Lower lobe of right lung (tissue), 2 donors: ENCODE measurements around the gene BEST3. TPM values are rescaled to one million over a fixed set of nuclear protein-coding genes. Genes with fewer than 3 reads are reported as not detected.
A peak's percentile ranks its signal among the peaks of the same experiment; 100 is the strongest.

Source experiments
- ATAC-seq, 2 donors: fragments of 200-7000 bp; cut with Tn5 transposase; one replicate each; pipeline ENCODE4 v1.9.1; 2020 to 2022; ENCODE audit warnings: mild to moderate bottlenecking in 2 of 2, moderate library complexity in 2 of 2
- DNase-seq: peaks from one replicate; pipeline ENCODE4 v3.0.0-alpha.2; 2020
- H3K27ac ChIP-seq: fragments of 200-600 bp; one replicate; pipeline ENCODE4 v1.8.0; 2022
- H3K27me3 ChIP-seq: fragments of 200-600 bp; one replicate; pipeline ENCODE4 v1.8.0; 2022; ENCODE audit warnings: low read depth
- H3K36me3 ChIP-seq: fragments of 200-600 bp; one replicate; pipeline ENCODE4 v1.8.0; 2022; ENCODE audit warnings: mild to moderate bottlenecking
- H3K4me1 ChIP-seq: fragments of 200-600 bp; one replicate; pipeline ENCODE4 v1.8.0; 2022
- H3K4me3 ChIP-seq: fragments of 200-600 bp; one replicate; pipeline ENCODE4 v1.8.0; 2022; ENCODE audit warnings: mild to moderate bottlenecking
- H3K9me3 ChIP-seq: fragments of 200-600 bp; one replicate; pipeline ENCODE4 v1.8.0; 2022
- intact Hi-C: fragments of 100-400 bp; cut with DNase I; formaldehyde crosslinking; loops from one replicate; pipeline ENCODE4 v1.11.0; 2022
- total RNA-seq: library from RNA; stranded (reverse); fragmentation: NEBNext Ultra II Directional; extraction: Animal tissue kit (Norgen Biotek cat#: 25700); gene quantifications from one replicate; pipeline ENCODE4 v1.2.1, GENCODE V29; 2021
- TF ChIP-seq, protein P1 (sequence below): fragments of 200-600 bp; IDR thresholded peaks from one replicate; pipeline ENCODE4 v1.8.0; 2022; ENCODE audit warnings: antibody characterized with exemption, mild to moderate bottlenecking
- donor health status: DM: no; HTN: yes; CAD: no; lungs with severe emphysema.

Gene BEST3
- total RNA-seq, 1 donor from 2014 or later: not detected

DNA sequence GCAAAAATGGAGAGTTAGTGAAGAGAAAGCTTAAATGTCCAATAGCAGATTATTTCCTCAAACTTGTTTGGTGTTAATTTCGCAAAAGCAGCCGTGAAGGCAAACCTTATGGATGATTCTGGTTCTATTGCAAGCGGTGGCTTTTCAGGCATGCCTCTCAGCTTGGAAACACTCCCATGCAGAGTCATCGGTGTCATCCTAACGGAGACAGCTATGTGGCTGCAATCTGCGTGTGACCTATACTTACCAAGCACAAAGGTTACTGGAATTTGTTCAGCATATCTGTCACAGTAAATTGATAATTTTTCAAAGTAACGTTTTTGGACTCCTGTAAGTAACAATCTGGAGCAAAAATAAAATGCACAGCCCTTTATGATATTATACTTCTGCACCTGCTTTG lies 5.0 kb downstream of the BEST3 start:
- no peaks in the 10 kb centered on the region for H3K36me3 ChIP-seq
- H3K27ac ChIP-seq: no peak overlapping the region
- intact Hi-C loops: no loop called here
- no peak overlapping the region for H3K4me3 ChIP-seq
- TF ChIP-seq, protein P1, sequence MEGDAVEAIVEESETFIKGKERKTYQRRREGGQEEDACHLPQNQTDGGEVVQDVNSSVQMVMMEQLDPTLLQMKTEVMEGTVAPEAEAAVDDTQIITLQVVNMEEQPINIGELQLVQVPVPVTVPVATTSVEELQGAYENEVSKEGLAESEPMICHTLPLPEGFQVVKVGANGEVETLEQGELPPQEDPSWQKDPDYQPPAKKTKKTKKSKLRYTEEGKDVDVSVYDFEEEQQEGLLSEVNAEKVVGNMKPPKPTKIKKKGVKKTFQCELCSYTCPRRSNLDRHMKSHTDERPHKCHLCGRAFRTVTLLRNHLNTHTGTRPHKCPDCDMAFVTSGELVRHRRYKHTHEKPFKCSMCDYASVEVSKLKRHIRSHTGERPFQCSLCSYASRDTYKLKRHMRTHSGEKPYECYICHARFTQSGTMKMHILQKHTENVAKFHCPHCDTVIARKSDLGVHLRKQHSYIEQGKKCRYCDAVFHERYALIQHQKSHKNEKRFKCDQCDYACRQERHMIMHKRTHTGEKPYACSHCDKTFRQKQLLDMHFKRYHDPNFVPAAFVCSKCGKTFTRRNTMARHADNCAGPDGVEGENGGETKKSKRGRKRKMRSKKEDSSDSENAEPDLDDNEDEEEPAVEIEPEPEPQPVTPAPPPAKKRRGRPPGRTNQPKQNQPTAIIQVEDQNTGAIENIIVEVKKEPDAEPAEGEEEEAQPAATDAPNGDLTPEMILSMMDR: no peak
- ATAC-seq (no peak), DNase-seq (no peak)
- H3K9me3 ChIP-seq: no peaks in the 10 kb centered on the region
- no peaks in the 10 kb centered on the region for H3K4me1 ChIP-seq
- H3K27me3 ChIP-seq: no peaks in the 10 kb centered on the region

DNA sequence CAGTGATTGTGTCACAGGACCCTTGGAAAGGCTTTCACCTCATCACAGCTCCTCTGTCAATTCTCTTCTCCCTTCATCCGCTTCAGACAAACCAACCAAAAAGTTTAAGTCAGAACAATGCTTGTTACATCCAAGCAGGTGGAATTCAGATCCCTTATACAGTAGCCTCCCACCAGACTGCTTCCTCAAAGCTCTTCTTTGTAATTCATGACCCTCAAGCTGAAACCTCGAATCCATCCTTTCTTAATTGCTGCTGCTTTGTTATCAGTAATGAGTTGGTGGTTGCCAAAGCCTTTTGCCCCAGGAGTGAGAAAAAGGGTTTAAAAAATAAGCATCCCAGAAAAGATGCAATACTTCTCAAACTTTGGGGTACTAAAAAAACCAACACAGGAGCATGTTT lies 9.5 kb downstream of the BEST3 start:
- Histone ChIP-seq H3K9me3 (no peaks in the 10 kb centered on the region), H3K4me3 (no peak overlapping the region), H3K27ac (no peak overlapping the region), H3K4me1 (no peaks in the 10 kb centered on the region), H3K27me3 (no peaks in the 10 kb centered on the region), H3K36me3 (no peaks in the 10 kb centered on the region)
- ATAC-seq (no peak), DNase-seq (no peak)
- intact Hi-C loops: no loop called here
- TF ChIP-seq, protein P1: no peak

DNA sequence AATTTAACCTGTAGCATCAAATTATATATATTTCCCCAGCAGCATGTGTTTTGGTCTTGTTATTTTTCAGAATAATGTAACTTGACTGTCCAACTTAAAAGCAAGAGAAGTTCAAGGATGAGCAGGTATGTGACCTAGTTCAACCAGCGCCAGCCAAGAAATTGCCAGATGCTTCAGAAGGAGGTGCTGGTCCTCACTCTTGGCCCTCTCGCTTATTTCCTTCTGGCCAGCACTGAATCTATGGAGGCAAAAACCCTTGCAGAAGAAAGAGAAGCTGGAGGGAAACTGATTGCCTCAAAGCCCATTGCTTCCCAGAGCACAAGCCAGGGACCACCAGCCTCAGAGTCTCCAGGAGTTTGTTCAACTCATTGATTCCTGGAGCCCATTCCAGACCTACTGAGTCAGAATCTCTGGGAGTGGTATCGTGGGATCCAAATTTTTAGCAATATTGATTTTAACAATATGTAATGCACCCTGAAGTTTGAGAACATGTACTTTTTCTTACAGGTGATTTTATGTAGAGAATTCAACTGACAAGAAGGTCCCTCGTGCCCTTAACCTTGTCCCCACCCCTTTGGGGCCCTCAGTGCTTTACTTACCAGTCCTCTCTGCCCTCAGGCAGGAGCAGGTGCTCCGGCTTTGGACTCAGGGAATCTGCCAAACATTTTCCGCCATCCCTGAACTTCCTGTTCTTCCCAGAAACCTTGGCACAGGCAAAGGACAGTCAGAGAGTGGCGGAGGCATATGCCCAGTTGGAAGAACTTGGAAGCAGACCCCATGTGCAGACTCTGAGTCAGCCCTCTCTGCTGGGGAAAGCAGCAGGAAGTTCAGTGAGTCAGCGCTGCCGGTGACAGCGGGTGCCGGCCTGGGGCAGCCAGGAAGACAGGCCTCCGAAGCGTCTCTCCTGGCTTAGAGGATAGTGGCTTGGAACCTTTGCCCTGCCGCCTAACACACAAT lies 10.4 kb downstream of the BEST3 start:
- Histone ChIP-seq H3K27ac (no peak overlapping the region), H3K4me3 (no peak overlapping the region), H3K4me1 (no peaks in the 10 kb centered on the region), H3K9me3 (no peaks in the 10 kb centered on the region), H3K27me3 (no peaks in the 10 kb centered on the region), H3K36me3 (no peaks in the 10 kb centered on the region)
- intact Hi-C loops: no loop called here
- ATAC-seq: peak; percentile 70 to 82
- TF ChIP-seq, protein P1: no peak
- peak; percentile 45 for DNase-seq

DNA sequence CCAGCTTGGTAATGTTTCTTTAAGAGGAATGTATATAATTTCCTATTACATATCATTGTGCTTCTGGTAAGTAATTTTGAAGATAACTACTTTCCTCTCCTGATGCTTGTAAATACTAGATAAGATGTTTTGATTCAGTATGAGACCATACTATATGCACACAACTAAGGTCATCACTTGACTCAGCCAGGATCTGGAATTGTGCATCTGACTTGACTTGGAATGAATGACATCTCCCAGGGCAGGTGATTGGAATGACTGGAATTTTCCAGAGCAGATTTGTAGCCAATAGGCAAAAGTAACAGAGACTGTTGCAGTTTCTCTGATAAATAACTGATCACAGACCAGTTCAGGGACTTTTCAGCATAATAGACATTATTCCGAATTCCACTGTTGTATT lies 11.1 kb downstream of the BEST3 start:
- DNase-seq: no peak
- intact Hi-C loops: no loop called here
- no peak for ATAC-seq

DNA sequence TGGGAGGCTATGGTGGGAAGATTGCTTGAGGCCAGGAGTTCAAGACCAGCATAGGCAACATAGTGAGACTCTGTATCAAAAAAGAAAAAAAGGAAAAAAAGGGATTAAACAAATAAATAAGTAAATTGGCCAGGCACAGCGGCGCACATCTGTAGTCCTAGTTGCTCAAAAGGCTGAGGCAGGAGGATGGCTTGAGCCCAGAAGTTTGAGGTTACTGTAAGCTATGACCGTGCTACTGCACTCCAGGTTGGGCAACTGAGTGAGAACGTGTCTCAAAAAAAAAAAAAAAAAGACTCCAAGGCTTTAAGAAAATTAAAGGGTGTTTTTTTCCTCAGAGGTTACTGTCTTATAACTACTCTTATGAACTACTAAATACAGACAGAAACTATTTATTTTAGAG lies 11.7 kb downstream of the BEST3 start:
- Histone ChIP-seq H3K27ac (no peak overlapping the region), H3K4me1 (no peaks in the 10 kb centered on the region), H3K9me3 (no peaks in the 10 kb centered on the region), H3K4me3 (no peak overlapping the region), H3K36me3 (no peaks in the 10 kb centered on the region), H3K27me3 (no peaks in the 10 kb centered on the region)
- ATAC-seq (no peak), DNase-seq (no peak)
- intact Hi-C loops: no loop called here
- TF ChIP-seq, protein P1: no peak

More for the DNA sequence above, 11.1 kb downstream of the BEST3 start:
- Histone ChIP-seq H3K27ac (no peak overlapping the region), H3K9me3 (no peaks in the 10 kb centered on the region), H3K4me1 (no peaks in the 10 kb centered on the region), H3K4me3 (no peak overlapping the region), H3K27me3 (no peaks in the 10 kb centered on the region), H3K36me3 (no peaks in the 10 kb centered on the region)
- TF ChIP-seq, protein P1: no peak
